ENCODE results near the gene CEP350. TPM values are rescaled to one million over a fixed set of nuclear protein-coding genes. Genes with fewer than 3 reads are reported as not detected.
A peak's percentile ranks its signal among the peaks of the same experiment; 100 is the strongest.

The CEP350 gene
- total and polyA plus RNA-seq, 2 of the 13 experiments (the other 11 are each of a cell fraction or from before 2014, with no cell fraction given): 7.6 to 35.9 TPM

DNA sequence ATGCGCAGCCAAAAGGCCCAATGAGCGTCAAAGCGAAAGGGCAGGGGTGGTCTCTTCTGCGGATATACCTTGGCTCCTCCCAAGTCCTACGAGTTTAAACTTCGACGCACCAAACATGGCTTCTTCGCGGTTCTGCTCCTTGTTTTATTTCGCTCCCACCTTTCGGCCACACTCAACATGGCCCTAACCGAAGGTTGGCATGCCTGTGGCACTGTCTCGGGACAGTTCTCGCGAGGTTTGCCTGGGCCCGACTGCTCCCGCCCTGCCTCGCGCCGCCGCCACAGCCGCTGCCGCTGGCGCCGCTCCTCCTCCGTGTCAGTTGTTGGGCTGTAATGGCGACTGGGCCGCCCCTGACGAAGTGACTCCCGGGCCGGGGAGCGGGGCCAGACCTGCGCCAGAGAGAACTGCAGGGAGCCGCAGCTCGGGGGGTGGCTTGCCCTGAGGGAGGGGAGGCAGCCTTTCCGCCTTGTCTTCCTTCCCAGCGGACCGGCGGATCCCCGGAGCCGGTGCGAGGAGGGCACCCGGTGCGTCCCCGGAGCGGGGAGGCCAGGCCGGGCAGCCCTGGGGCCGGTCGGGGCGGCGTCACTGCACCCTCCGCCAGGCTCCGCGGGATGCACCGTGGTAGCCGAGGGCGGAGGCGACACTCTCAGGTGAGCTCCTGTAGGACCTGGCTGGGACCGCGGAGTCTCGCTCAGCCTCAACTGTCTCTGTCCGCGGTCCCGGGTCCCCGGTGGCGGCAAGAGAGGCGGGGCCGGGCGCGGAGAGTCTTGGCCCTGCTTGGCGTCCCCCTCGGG lies at the start of gene CEP350 (continued):
- no peak for TF ChIP-seq ZFYVE20 (CRISPR knock-in tag; IDR thresholded peaks at IDR 0.05; ENCODE audit: borderline replicate concordance, low read depth)
- TF ChIP-seq NFYB (CRISPR knock-in tag; IDR thresholded peaks at IDR 0.05): peak; percentile 70
- peak; percentile 62; the same call in 1 of the 2 replicates for TF ChIP-seq ZNF441 (CRISPR knock-in tag; IDR thresholded peaks at IDR 0.05; ENCODE audit: borderline replicate concordance)
- peak; percentile 88 for TF ChIP-seq HDAC1 (CRISPR knock-in tag; IDR thresholded peaks at IDR 0.05)
- TF ChIP-seq ELF4 (CRISPR knock-in tag; IDR thresholded peaks at IDR 0.05; ENCODE audit: borderline replicate concordance): peak; percentile 72; the same call in 1 of the 2 replicates
- peak; percentile 84 for TF ChIP-seq DMAP1 (CRISPR knock-in tag; IDR thresholded peaks at IDR 0.05)
- peak; percentile 60; the same call in 1 of the 2 replicates for TF ChIP-seq ZNF501 (CRISPR knock-in tag; IDR thresholded peaks at IDR 0.05)
- TF ChIP-seq PPARG (CRISPR knock-in tag; conservative IDR thresholded peaks at IDR 0.05): no peak; the same call in 1 of the 2 replicates
- no peak; the same call in 1 of the 2 replicates for TF ChIP-seq ZNF3 (CRISPR knock-in tag; IDR thresholded peaks at IDR 0.05)
- TF ChIP-seq ZNF567 (CRISPR knock-in tag; IDR thresholded peaks at IDR 0.05; ENCODE audit: borderline replicate concordance): peak; percentile 24; the same call in 1 of the 2 replicates
- TF ChIP-seq ZKSCAN8 (CRISPR knock-in tag; IDR thresholded peaks at IDR 0.05; ENCODE audit: borderline replicate concordance): no peak; the same call in 1 of the 2 replicates
- no peak for TF ChIP-seq ZBTB44 (CRISPR knock-in tag; IDR thresholded peaks at IDR 0.05)
- TF ChIP-seq, protein P1, sequence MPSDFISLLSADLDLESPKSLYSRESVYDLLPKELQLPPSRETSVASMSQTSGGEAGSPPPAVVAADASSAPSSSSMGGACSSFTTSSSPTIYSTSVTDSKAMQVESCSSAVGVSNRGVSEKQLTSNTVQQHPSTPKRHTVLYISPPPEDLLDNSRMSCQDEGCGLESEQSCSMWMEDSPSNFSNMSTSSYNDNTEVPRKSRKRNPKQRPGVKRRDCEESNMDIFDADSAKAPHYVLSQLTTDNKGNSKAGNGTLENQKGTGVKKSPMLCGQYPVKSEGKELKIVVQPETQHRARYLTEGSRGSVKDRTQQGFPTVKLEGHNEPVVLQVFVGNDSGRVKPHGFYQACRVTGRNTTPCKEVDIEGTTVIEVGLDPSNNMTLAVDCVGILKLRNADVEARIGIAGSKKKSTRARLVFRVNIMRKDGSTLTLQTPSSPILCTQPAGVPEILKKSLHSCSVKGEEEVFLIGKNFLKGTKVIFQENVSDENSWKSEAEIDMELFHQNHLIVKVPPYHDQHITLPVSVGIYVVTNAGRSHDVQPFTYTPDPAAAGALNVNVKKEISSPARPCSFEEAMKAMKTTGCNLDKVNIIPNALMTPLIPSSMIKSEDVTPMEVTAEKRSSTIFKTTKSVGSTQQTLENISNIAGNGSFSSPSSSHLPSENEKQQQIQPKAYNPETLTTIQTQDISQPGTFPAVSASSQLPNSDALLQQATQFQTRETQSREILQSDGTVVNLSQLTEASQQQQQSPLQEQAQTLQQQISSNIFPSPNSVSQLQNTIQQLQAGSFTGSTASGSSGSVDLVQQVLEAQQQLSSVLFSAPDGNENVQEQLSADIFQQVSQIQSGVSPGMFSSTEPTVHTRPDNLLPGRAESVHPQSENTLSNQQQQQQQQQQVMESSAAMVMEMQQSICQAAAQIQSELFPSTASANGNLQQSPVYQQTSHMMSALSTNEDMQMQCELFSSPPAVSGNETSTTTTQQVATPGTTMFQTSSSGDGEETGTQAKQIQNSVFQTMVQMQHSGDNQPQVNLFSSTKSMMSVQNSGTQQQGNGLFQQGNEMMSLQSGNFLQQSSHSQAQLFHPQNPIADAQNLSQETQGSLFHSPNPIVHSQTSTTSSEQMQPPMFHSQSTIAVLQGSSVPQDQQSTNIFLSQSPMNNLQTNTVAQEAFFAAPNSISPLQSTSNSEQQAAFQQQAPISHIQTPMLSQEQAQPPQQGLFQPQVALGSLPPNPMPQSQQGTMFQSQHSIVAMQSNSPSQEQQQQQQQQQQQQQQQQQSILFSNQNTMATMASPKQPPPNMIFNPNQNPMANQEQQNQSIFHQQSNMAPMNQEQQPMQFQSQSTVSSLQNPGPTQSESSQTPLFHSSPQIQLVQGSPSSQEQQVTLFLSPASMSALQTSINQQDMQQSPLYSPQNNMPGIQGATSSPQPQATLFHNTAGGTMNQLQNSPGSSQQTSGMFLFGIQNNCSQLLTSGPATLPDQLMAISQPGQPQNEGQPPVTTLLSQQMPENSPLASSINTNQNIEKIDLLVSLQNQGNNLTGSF (CRISPR knock-in tag; IDR thresholded peaks at IDR 0.05): no peak
- TF ChIP-seq NR0B2 (CRISPR knock-in tag; IDR thresholded peaks at IDR 0.05): no peak
- TF ChIP-seq, protein P2, sequence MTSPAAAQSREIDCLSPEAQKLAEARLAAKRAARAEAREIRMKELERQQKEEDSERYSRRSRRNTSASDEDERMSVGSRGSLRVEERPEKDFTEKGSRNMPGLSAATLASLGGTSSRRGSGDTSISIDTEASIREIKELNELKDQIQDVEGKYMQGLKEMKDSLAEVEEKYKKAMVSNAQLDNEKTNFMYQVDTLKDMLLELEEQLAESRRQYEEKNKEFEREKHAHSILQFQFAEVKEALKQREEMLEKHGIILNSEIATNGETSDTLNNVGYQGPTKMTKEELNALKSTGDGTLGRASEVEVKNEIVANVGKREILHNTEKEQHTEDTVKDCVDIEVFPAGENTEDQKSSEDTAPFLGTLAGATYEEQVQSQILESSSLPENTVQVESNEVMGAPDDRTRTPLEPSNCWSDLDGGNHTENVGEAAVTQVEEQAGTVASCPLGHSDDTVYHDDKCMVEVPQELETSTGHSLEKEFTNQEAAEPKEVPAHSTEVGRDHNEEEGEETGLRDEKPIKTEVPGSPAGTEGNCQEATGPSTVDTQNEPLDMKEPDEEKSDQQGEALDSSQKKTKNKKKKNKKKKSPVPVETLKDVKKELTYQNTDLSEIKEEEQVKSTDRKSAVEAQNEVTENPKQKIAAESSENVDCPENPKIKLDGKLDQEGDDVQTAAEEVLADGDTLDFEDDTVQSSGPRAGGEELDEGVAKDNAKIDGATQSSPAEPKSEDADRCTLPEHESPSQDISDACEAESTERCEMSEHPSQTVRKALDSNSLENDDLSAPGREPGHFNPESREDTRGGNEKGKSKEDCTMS (CRISPR knock-in tag; conservative IDR thresholded peaks at IDR 0.05): no peak
